GM18511 (cell line): ENCODE data around the gene SEPTIN2.
"Not testable (repeated sequence)": the region's sequence is repeated elsewhere in the genome, so short reads cannot be mapped to it uniquely, and the experiment has no call there.

Experiments
- ATAC-seq: cut with Tn5 transposase; IDR thresholded peaks from one replicate; pipeline ENCODE4 v1.9.1; 2021; ENCODE audit warnings: mild to moderate bottlenecking, moderate library complexity; ENCODE audit not compliant: unreplicated experiment

SEPTIN2 gene

GRCh38 chr2:241286348-241287090 lies 29.2 kb upstream of the SEPTIN2 start:
- no peak for ATAC-seq

- no peak for ATAC-seq
Measured at GRCh38 chr2:241288324-241288888, 27.3 kb upstream of the SEPTIN2 start.

GRCh38 chr2:241289053-241289452 lies 26.7 kb upstream of the SEPTIN2 start:
- ATAC-seq, result no peak

GRCh38 chr2:241289597-241289996 lies 26.1 kb upstream of the SEPTIN2 start:
- no peak for ATAC-seq

GRCh38 chr2:241291153-241291552 lies 24.6 kb upstream of the SEPTIN2 start:
- no peak for ATAC-seq

- ATAC-seq, result no peak
Measured at GRCh38 chr2:241291977-241292376, 23.7 kb upstream of the SEPTIN2 start.

GRCh38 chr2:241293378-241293797 lies 22.3 kb upstream of the SEPTIN2 start:
- not testable (repeated sequence) for ATAC-seq

- no peak for ATAC-seq
Measured at GRCh38 chr2:241295326-241296095, 20.2 kb upstream of the SEPTIN2 start.

GRCh38 chr2:241296767-241297166 lies 19.0 kb upstream of the SEPTIN2 start:
- ATAC-seq, result no peak

GRCh38 chr2:241298673-241299072 lies 17.1 kb upstream of the SEPTIN2 start:
- ATAC-seq, result no peak

- no peak for ATAC-seq
Measured at GRCh38 chr2:241300000-241300399, 15.7 kb upstream of the SEPTIN2 start.

- no peak for ATAC-seq
Measured at GRCh38 chr2:241302083-241302482, 13.6 kb upstream of the SEPTIN2 start.

- ATAC-seq, result no peak
Measured at GRCh38 chr2:241302759-241303651, 12.7 kb upstream of the SEPTIN2 start.

- ATAC-seq, result no peak
Measured at GRCh38 chr2:241304039-241304670, 11.6 kb upstream of the SEPTIN2 start.

GRCh38 chr2:241307055-241307454 lies 8.7 kb upstream of the SEPTIN2 start:
- no peak for ATAC-seq

- ATAC-seq, result no peak
Measured at GRCh38 chr2:241308267-241308666, 7.5 kb upstream of the SEPTIN2 start.

GRCh38 chr2:241308832-241309500 lies 6.8 kb upstream of the SEPTIN2 start:
- ATAC-seq, result no peak

- peak; percentile 52 for ATAC-seq
Measured at GRCh38 chr2:241309684-241310117, 6.0 kb upstream of the SEPTIN2 start.

- ATAC-seq, result no peak
Measured at GRCh38 chr2:241310917-241311566, 4.7 kb upstream of the SEPTIN2 start.
